NCI-H446 treated with DMSO at 0.1 percent for 48 hours (cell line): Measurements from ENCODE around the gene NOSIP.

Source experiments
- DNase-seq: peaks from one replicate; lab custom pipeline; 2025; lab: John Stamatoyannopoulos, UW

The NOSIP gene

DNA sequence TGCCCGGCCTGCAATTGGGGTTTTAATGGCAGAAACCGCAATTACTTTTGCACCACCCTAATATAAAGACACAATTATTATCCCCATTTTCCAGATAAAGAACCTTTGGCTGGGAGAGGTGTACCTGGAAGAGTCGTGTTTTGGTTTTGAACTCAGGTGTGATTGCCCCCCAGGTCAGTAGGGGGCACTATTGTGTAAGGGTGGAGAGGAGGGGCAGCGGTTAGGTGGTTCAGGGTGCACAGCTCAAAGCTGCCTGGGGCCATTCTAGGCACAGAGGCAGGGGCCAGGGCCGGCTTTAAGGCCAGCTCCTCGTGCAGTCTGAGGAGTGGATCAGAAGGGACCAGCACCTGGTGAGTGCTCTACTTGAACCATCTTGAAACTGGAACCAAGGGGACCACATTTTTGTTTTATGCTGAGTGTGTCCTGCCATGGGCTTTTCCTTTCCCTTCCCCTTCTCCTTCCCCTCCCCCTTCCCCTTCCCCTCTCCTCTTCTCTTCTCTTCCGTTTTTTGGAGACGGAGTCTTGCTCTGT lies 73.7 kb downstream of the NOSIP start:
- no peak for DNase-seq
